GM19023 (cell line): ENCODE results near the gene TTI1.

Experiments used
- ATAC-seq: cut with Tn5 transposase; IDR thresholded peaks from one replicate; pipeline ENCODE4 v1.9.1; 2021; ENCODE audit warnings: mild to moderate bottlenecking, moderate library complexity; ENCODE audit not compliant: unreplicated experiment

The TTI1 gene

GRCh38 chr20:38033330-38034107, at the start of gene TTI1, which contains the start of gene RPRD1B:
TSS of gene TTI1 (minus strand) at chr20:38033456. CDS start at chr20:38013816, 19,640 bp downstream.
TSS of gene RPRD1B (plus strand) at chr20:38033746. CDS start at chr20:38033948, 202 bp downstream.
- ATAC-seq: peak; percentile 76

GRCh38 chr20:38082894-38083293, 49.6 kb upstream of the TTI1 start:
- no peak for ATAC-seq

- no peak for ATAC-seq
Measured at GRCh38 chr20:38081575-38081974, 48.3 kb upstream of the TTI1 start.

GRCh38 chr20:38079353-38079752, 46.1 kb upstream of the TTI1 start:
- ATAC-seq: no peak

- ATAC-seq: no peak
Measured at GRCh38 chr20:38078084-38078483, 44.8 kb upstream of the TTI1 start.

- no peak for ATAC-seq
Measured at GRCh38 chr20:38076548-38076947, 43.3 kb upstream of the TTI1 start.

- ATAC-seq: no peak
Measured at GRCh38 chr20:38075161-38075998, 42.1 kb upstream of the TTI1 start.

GRCh38 chr20:38073307-38074071, 40.2 kb upstream of the TTI1 start:
- ATAC-seq: no peak

GRCh38 chr20:38072898-38073297, 39.6 kb upstream of the TTI1 start:
- no peak for ATAC-seq

GRCh38 chr20:38067717-38068365, 34.6 kb upstream of the TTI1 start:
- no peak for ATAC-seq

GRCh38 chr20:38066969-38067716, 33.9 kb upstream of the TTI1 start:
- ATAC-seq: no peak

GRCh38 chr20:38065764-38066375, 32.6 kb upstream of the TTI1 start:
- no peak for ATAC-seq

- no peak for ATAC-seq
Measured at GRCh38 chr20:38063911-38064530, 30.8 kb upstream of the TTI1 start.

- ATAC-seq: no peak
Measured at GRCh38 chr20:38062890-38063289, 29.6 kb upstream of the TTI1 start.

- no peak for ATAC-seq
Measured at GRCh38 chr20:38061109-38061508, 27.9 kb upstream of the TTI1 start.

GRCh38 chr20:38060536-38060935, 27.3 kb upstream of the TTI1 start:
- ATAC-seq: no peak

- ATAC-seq: no peak
Measured at GRCh38 chr20:38059832-38060231, 26.6 kb upstream of the TTI1 start.

- ATAC-seq: peak; percentile 48
Measured at GRCh38 chr20:38057351-38057972, 24.2 kb upstream of the TTI1 start.

- no peak for ATAC-seq
Measured at GRCh38 chr20:38055848-38056247, 22.6 kb upstream of the TTI1 start.
